HCT116 (cell line): ENCODE data around the gene INHBA. TPM values are rescaled to one million over a fixed set of nuclear protein-coding genes. Genes with fewer than 3 reads are reported as not detected.

Experiments used
- ATAC-seq: fragments of 200-7000 bp; cut with Tn5 transposase; 2 replicates; pipeline ENCODE4 v1.9.1; 2020; ENCODE audit warnings: mild to moderate bottlenecking, moderate library complexity
- BruUV-seq: library from RNA; stranded (reverse); fragments of 400-500 nt; replicated peaks from 2 replicates; lab custom pipeline; 2021; lab: Mats Ljungman, UMichigan
- CTCF ChIA-PET: fragments of 300-600 bp; sonication (Branson Sonifier 250); formaldehyde crosslinking; loops from one replicate; lab custom pipeline; 2021; ENCODE audit warnings: antibody characterized with exemption; lab: Charles Lee
- POLR2A ChIA-PET: fragments of 300-600, 350-600 bp; sonication (Branson Sonifier 250); formaldehyde crosslinking; loops from one replicate; lab custom pipeline; 2021; ENCODE audit warnings: antibody characterized with exemption; lab: Charles Lee
- RAD21 ChIA-PET, 2 experiments: fragments of 300-600 bp; sonication (Branson Sonifier 250); formaldehyde crosslinking; loops; one replicate each; lab custom pipeline; 2023; ENCODE audit warnings: low total read pairs in 2 of 2; ENCODE audit not compliant: uncharacterized antibody in 2 of 2, unreplicated experiment in 2 of 2, low non-redundant PET in 1 of 2; lab: Charles Lee
- DNase-seq: peaks from one replicate; pipeline ENCODE4 v3.0.0-alpha.2; 2010; ENCODE audit warnings: low read depth, low spot score
- H2AFZ ChIP-seq: fragments of 200-600 bp; shearing (Covaris generic), sonication (generic); 2 replicates; pipeline ENCODE4 v1.6.1; 2017; ENCODE audit warnings: low read depth, mixed run types, mixed read lengths, antibody characterized with exemption, low read length; ENCODE audit not compliant: poor library complexity, severe bottlenecking
- H3K27ac ChIP-seq: 2 replicates; pipeline ENCODE4 v1.5.1; 2012; ENCODE audit warnings: low read depth, low read length
- H3K27me3 ChIP-seq: fragments of 200-600 bp; sonication (generic); 2 replicates; pipeline ENCODE4 v1.6.1; 2016; ENCODE audit warnings: mixed run types, low read length, mixed read lengths; ENCODE audit not compliant: insufficient read depth
- H3K36me3 ChIP-seq, 2 experiments: fragments of 200-500 bp in 1 of 2; fragments of 200-600 bp in 1 of 2; sonication (Bioruptor generic) in 1 of 2; sonication (generic) in 1 of 2; 2 replicates each; pipeline versions ENCODE4 v1.5.1 to v1.6.1; 2014 to 2016; ENCODE audit warnings: low read length in 2 of 2, inconsistent platforms in 1 of 2, mixed read lengths in 1 of 2, mixed run types in 1 of 2; ENCODE audit not compliant: insufficient read depth in 2 of 2, control insufficient read depth in 1 of 2
- H3K4me1 ChIP-seq, 2 experiments: fragments of 200-600 bp in 1 of 2; sonication (generic) in 1 of 2; 2 replicates each; pipeline versions ENCODE4 v1.5.1 to v1.6.1; 2012 to 2017; ENCODE audit warnings: low read length in 2 of 2, inconsistent platforms in 1 of 2, mild to moderate bottlenecking in 1 of 2, mixed read lengths in 1 of 2, mixed run types in 1 of 2, moderate library complexity in 1 of 2; ENCODE audit not compliant: insufficient read depth in 2 of 2, control insufficient read depth in 1 of 2
- H3K4me2 ChIP-seq: fragments of 200-600 bp; sonication (generic); 2 replicates; pipeline ENCODE4 v1.6.1; 2017; ENCODE audit warnings: mixed run types, low read length, mixed read lengths
- H3K4me3 ChIP-seq, 2 experiments: fragments of 200-600 bp in 1 of 2; sonication (generic) in 1 of 2; replicated peaks in 1 of 2; 2 replicates each; pipeline ENCODE4 v1.5.1; 2011 to 2016; ENCODE audit warnings: low read length in 2 of 2, control low read depth in 1 of 2, low read depth in 1 of 2, mild to moderate bottlenecking in 1 of 2, mixed read lengths in 1 of 2, mixed run types in 1 of 2
- H3K79me2 ChIP-seq: fragments of 200-600 bp; sonication (generic); 2 replicates; pipeline ENCODE4 v1.6.1; 2017; ENCODE audit warnings: mild to moderate bottlenecking, mixed run types, low read length, moderate library complexity, mixed read lengths; ENCODE audit not compliant: insufficient read depth
- H3K9ac ChIP-seq: fragments of 200-600 bp; sonication (generic); 2 replicates; pipeline ENCODE4 v1.6.1; 2016; ENCODE audit warnings: low read length, mixed read lengths
- H3K9me2 ChIP-seq: fragments of 200-600 bp; sonication (generic), shearing (Covaris generic); 2 replicates; pipeline ENCODE4 v1.6.1; 2017; ENCODE audit warnings: mixed run types, mild to moderate bottlenecking, moderate library complexity; ENCODE audit not compliant: insufficient read depth
- H3K9me3 ChIP-seq, 2 experiments: fragments of 200-500 bp in 1 of 2; fragments of 200-600 bp in 1 of 2; sonication (Bioruptor generic) in 1 of 2; sonication (generic) in 1 of 2; 2 replicates each; pipeline ENCODE4 v1.6.1; 2014 to 2017; ENCODE audit warnings: low read length in 2 of 2, mixed read lengths in 2 of 2, inconsistent platforms in 1 of 2, low read depth in 1 of 2, mild to moderate bottlenecking in 1 of 2, mixed run types in 1 of 2, moderate library complexity in 1 of 2; ENCODE audit not compliant: control insufficient read depth in 1 of 2, insufficient read depth in 1 of 2
- H4K20me1 ChIP-seq: fragments of 200-600 bp; sonication (generic), shearing (Covaris generic); 2 replicates; pipeline ENCODE4 v1.6.1; 2017; ENCODE audit warnings: mixed run types, mild to moderate bottlenecking, moderate library complexity; ENCODE audit not compliant: insufficient read depth
- ATF3 ChIP-seq: IDR thresholded peaks from 2 replicates; pipeline ENCODE4 v1.6.1; 2012
- ELF1 ChIP-seq: IDR thresholded peaks from 2 replicates; pipeline ENCODE4 v1.6.1; 2012; ENCODE audit warnings: low read depth, borderline replicate concordance
- EZH2 ChIP-seq: fragments of 200-600 bp; sonication (generic); IDR thresholded peaks from 2 replicates; pipeline ENCODE4 v1.6.1; 2017; ENCODE audit warnings: antibody characterized with exemption, mixed run types
- EZH2phosphoT487 ChIP-seq: fragments of 200-600 bp; IDR thresholded peaks from 2 replicates; pipeline ENCODE4 v1.6.1; 2018; ENCODE audit warnings: antibody characterized with exemption, borderline replicate concordance
- FOSL1 ChIP-seq: IDR thresholded peaks from 2 replicates; pipeline ENCODE4 v1.6.1; 2012; ENCODE audit warnings: low read depth
- POLR2AphosphoS5 ChIP-seq: IDR thresholded peaks from 2 replicates; pipeline ENCODE4 v1.6.1; 2011; ENCODE audit warnings: mild to moderate bottlenecking, low read depth, low read length, moderate library complexity
- YY1 ChIP-seq: IDR thresholded peaks from 2 replicates; pipeline ENCODE4 v1.6.1; 2011; ENCODE audit warnings: low read length, low read depth, moderate library complexity, mild to moderate bottlenecking; ENCODE audit not compliant: insufficient replicate concordance; ENCODE audit errors: extremely low read depth
- ZNF274 ChIP-seq: fragments of 200-500 bp; sonication (Bioruptor generic); IDR thresholded peaks from 2 replicates; pipeline ENCODE4 v1.6.1; 2014; ENCODE audit warnings: mild to moderate bottlenecking, low read depth, low read length, inconsistent platforms
- intact Hi-C: fragments of 100-400 bp; cut with micrococcal nuclease; formaldehyde crosslinking; loops from 2 replicates; pipeline ENCODE4 v1.10.0; 2022
- total RNA-seq: library from RNA; stranded (reverse); gene quantifications from one replicate; pipeline ENCODE4 v1.2.1, GENCODE V29; 2021; ENCODE audit not compliant: unreplicated experiment

The INHBA gene
- total RNA-seq, 1 experiment from 2014 or later, result 0.10 TPM

DNA sequence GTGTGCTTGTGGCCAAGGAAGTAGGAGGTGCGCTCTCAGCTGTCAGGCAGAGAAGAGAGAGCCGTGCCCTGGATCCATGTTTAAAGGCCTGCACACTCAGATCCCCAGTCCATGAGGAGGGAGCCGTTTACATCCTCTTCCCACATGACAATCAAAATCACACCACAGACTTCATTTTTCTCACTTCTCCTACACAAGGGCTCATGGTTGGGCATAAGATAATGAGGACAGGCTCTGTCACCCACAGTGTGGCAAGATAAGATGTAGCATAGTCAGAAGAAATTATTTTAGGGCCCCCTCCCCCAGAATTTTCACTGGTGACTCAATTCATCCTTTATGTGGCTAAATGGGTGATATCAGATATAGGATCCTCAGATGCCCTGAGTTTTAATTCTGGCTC lies 35.9 kb upstream of the INHBA start:
- intact Hi-C loops, result no loop called here
- H3K36me3 ChIP-seq, result no peaks in the 10 kb centered on the region
- ChIA-PET CTCF (no interaction called here), POLR2A (no interaction called here), RAD21 (no interaction called here)
- no peak overlapping the region for H3K27ac ChIP-seq
- no peak for ATAC-seq
- H3K4me3 ChIP-seq, result no peak overlapping the region
- H3K9me2 ChIP-seq, result no peaks in the 10 kb centered on the region
- DNase-seq, result no peak
- 0 out of 2 replicates have a peak, but pooled peaks cover 5% of the 10 kb centered on the region for H3K27me3 ChIP-seq
- no peaks in the 10 kb centered on the region for H3K4me1 ChIP-seq
- H4K20me1 ChIP-seq, result no peaks in the 10 kb centered on the region
- no peak for TF ChIP-seq ZNF274
- no peak for TF ChIP-seq EZH2
- no peak for TF ChIP-seq EZH2phosphoT487
- peaks cover 3 to 4% of the 10 kb centered on the region in 2 experiments; a peak in 2 of 4 replicates for H3K9me3 ChIP-seq
- H3K4me2 ChIP-seq, result no peak overlapping the region
- no peak overlapping the region for H2AFZ ChIP-seq
- H3K9ac ChIP-seq, result no peak overlapping the region
- no TSS peak for BruUV-seq
- H3K79me2 ChIP-seq, result no peaks in the 10 kb centered on the region

DNA sequence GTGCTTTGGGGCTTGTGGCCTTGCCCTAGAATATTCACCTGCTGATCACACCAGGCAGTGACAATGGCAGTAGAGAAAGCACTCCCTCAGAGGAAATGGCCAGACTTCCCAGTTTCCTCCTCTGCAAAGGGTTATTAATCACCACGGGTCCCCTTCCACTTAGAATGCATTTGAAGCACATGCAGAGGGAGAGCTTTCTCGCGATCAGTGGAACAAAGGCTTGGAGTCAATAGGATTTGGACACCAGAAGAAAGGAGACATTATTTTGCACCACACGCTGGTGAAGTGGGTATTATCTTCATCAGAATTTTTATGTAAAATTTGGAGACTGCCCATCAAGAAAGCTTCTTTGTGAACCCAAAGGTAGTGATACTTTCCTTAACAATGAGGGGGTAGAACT lies 35.4 kb upstream of the INHBA start:
- no peaks in the 10 kb centered on the region for H3K9me2 ChIP-seq
- no peaks in the 10 kb centered on the region for H3K36me3 ChIP-seq
- RAD21 ChIA-PET, result no interaction called here
- POLR2A ChIA-PET, result no interaction called here
- no peaks in the 10 kb centered on the region for H4K20me1 ChIP-seq
- no peaks in the 10 kb centered on the region for H3K4me1 ChIP-seq
- TF ChIP-seq ELF1 (no peak), FOSL1 (no peak), YY1 (no peak), EZH2phosphoT487 (no peak), POLR2AphosphoS5 (no peak), ATF3 (no peak)
- TF ChIP-seq, all 23 proteins: peak for 0
- ATAC-seq (no peak), DNase-seq (no peak)
- intact Hi-C loops, result no loop called here
- H3K79me2 ChIP-seq, result no peaks in the 10 kb centered on the region
- no peak overlapping the region for H3K9ac ChIP-seq
- H3K9me3 ChIP-seq, result peaks cover 3 to 4% of the 10 kb centered on the region in 2 experiments; a peak in 2 of 4 replicates
- H3K27ac ChIP-seq, result no peak overlapping the region
- no peak overlapping the region for H3K4me3 ChIP-seq
- BruUV-seq, result no TSS peak
- H3K27me3 ChIP-seq, result 0 out of 2 replicates have a peak, but pooled peaks cover 6% of the 10 kb centered on the region
- no peak overlapping the region for H2AFZ ChIP-seq
- CTCF ChIA-PET, result no interaction called here
- no peak overlapping the region for H3K4me2 ChIP-seq
